Mesothelial cell of epicardium (in vitro differentiated cells): ENCODE measurements around the gene RAI14. TPM values are rescaled to one million over a fixed set of nuclear protein-coding genes. Genes with fewer than 3 reads are reported as not detected.

Source experiments
- DNase-seq, 2 experiments: peaks; one replicate each; pipeline ENCODE4 v3.0.0; 2021; ENCODE audit warnings: low spot score in 2 of 2; ENCODE audit not compliant: unreplicated experiment in 2 of 2
- H3K27ac Mint-ChIP-seq: 2 replicates; pipeline ENCODE4 v1.8.0; 2021; ENCODE audit warnings: mixed read lengths
- H3K27me3 Mint-ChIP-seq: 2 replicates; pipeline ENCODE4 v1.8.0; 2021; ENCODE audit warnings: low read depth, mixed read lengths
- H3K36me3 Mint-ChIP-seq: 2 replicates; pipeline ENCODE4 v1.8.0; 2021; ENCODE audit warnings: mixed read lengths
- H3K4me1 Mint-ChIP-seq: 2 replicates; pipeline ENCODE4 v1.8.0; 2021; ENCODE audit warnings: mixed read lengths
- H3K4me3 Mint-ChIP-seq: 2 replicates; pipeline ENCODE4 v1.8.0; 2021; ENCODE audit warnings: mild to moderate bottlenecking, moderate library complexity, mixed read lengths
- H3K9me3 Mint-ChIP-seq: 2 replicates; pipeline ENCODE4 v1.8.0; 2021; ENCODE audit warnings: mixed read lengths
- total RNA-seq: library from RNA; stranded (reverse); gene quantifications from 3 replicates; pipeline ENCODE4 v1.2.1, GENCODE V29; 2021
- TF ChIP-seq, protein P1 (sequence below): fragments of 200-600 bp; sonication (generic); IDR thresholded peaks from one replicate; pipeline ENCODE4 v1.5.0; 2021; ENCODE audit warnings: antibody characterized with exemption; ENCODE audit not compliant: unreplicated experiment

RAI14 gene
- total RNA-seq, 1 donor from 2014 or later = 134 TPM

GRCh38 chr5:34832568-34832967, 176.4 kb downstream of the RAI14 start:
- Mint-ChIP-seq H3K27ac (no peak overlapping the region), H3K4me1 (no peaks in the 10 kb centered on the region), H3K27me3 (no peaks in the 10 kb centered on the region), H3K9me3 (peaks cover 5% of the 10 kb centered on the region), H3K4me3 (no peak overlapping the region), H3K36me3 (peaks cover 58% of the 10 kb centered on the region)
- DNase-seq = no peak
- TF ChIP-seq, protein P1, sequence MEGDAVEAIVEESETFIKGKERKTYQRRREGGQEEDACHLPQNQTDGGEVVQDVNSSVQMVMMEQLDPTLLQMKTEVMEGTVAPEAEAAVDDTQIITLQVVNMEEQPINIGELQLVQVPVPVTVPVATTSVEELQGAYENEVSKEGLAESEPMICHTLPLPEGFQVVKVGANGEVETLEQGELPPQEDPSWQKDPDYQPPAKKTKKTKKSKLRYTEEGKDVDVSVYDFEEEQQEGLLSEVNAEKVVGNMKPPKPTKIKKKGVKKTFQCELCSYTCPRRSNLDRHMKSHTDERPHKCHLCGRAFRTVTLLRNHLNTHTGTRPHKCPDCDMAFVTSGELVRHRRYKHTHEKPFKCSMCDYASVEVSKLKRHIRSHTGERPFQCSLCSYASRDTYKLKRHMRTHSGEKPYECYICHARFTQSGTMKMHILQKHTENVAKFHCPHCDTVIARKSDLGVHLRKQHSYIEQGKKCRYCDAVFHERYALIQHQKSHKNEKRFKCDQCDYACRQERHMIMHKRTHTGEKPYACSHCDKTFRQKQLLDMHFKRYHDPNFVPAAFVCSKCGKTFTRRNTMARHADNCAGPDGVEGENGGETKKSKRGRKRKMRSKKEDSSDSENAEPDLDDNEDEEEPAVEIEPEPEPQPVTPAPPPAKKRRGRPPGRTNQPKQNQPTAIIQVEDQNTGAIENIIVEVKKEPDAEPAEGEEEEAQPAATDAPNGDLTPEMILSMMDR = no peak

GRCh38 chr5:34833090-34833489, 177.0 kb downstream of the RAI14 start:
- no peak overlapping the region for H3K4me3 Mint-ChIP-seq
- TF ChIP-seq, protein P1 = no peak
- H3K27ac Mint-ChIP-seq = peak overlapping the region; percentile 70
- no peaks in the 10 kb centered on the region for H3K27me3 Mint-ChIP-seq
- H3K9me3 Mint-ChIP-seq = peaks cover 5% of the 10 kb centered on the region
- H3K4me1 Mint-ChIP-seq = peaks cover under 1% of the 10 kb centered on the region
- no peak for DNase-seq
- peaks cover 53% of the 10 kb centered on the region for H3K36me3 Mint-ChIP-seq

GRCh38 chr5:34833976-34834793, 178.1 kb downstream of the RAI14 start:
- peaks cover 5% of the 10 kb centered on the region for H3K9me3 Mint-ChIP-seq
- TF ChIP-seq, protein P1 = no peak
- DNase-seq = no peak
- H3K27me3 Mint-ChIP-seq = no peaks in the 10 kb centered on the region
- no peak overlapping the region for H3K4me3 Mint-ChIP-seq
- H3K36me3 Mint-ChIP-seq = peaks cover 48% of the 10 kb centered on the region
- peak overlapping the region; percentile 52 for H3K27ac Mint-ChIP-seq
- peaks cover 8% of the 10 kb centered on the region for H3K4me1 Mint-ChIP-seq

GRCh38 chr5:34834794-34835089, 178.6 kb downstream of the RAI14 start:
- Mint-ChIP-seq H3K4me3 (no peak overlapping the region), H3K27ac (no peak overlapping the region), H3K36me3 (peaks cover 43% of the 10 kb centered on the region), H3K9me3 (peaks cover 5% of the 10 kb centered on the region), H3K27me3 (no peaks in the 10 kb centered on the region), H3K4me1 (peaks cover 12% of the 10 kb centered on the region)
- DNase-seq = no peak
- TF ChIP-seq, protein P1 = no peak

DNA sequence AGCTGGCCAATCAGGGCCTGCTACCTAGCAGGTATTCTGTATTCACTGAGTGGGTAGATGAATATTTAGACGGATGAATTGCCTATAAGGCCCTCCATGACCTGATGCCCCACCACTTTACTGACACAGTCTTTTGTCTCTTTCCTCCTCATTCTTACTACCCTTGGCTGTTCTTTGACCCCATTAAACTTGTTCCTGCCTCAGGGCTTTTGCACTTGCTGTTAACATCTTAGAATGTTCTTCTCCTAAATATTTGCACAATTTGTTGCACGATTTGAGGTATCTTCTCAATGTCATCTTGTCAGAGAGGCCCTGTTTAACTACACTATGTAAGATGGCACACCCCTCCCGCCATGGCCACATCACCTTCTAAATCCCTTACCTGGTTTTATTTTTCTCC, 179.5 kb downstream of the RAI14 start:
- peaks cover 38% of the 10 kb centered on the region for H3K36me3 Mint-ChIP-seq
- no peaks in the 10 kb centered on the region for H3K27me3 Mint-ChIP-seq

More for the DNA sequence above, 179.5 kb downstream of the RAI14 start:
- peak overlapping the region; percentile 8 for H3K27ac Mint-ChIP-seq
- no peak overlapping the region for H3K4me3 Mint-ChIP-seq
- TF ChIP-seq, protein P1 = no peak
- H3K9me3 Mint-ChIP-seq = peaks cover 5% of the 10 kb centered on the region
- peaks cover 12% of the 10 kb centered on the region for H3K4me1 Mint-ChIP-seq
- DNase-seq = no peak
